ENCODE results near the gene IPCEF1.

Gene IPCEF1

GRCh38 chr6:154356690-154357089 lies at the start of gene IPCEF1:
Gene IPCEF1, minus strand, starts transcription at chr6:154356803. Its CDS starts 90,856 bp downstream, at chr6:154265947.
- no peak for DNase-seq (ENCODE audit: low read depth in 2 of 2)

GRCh38 chr6:154406301-154406700 lies 49.7 kb upstream of the IPCEF1 start:
- no peak for DNase-seq (ENCODE audit: low read depth in 2 of 2)

- no peak for DNase-seq (ENCODE audit: low read depth in 2 of 2)
Measured at GRCh38 chr6:154404791-154405400, 48.3 kb upstream of the IPCEF1 start.

- no peak for DNase-seq (ENCODE audit: low read depth in 2 of 2)
Measured at GRCh38 chr6:154403788-154404187, 47.2 kb upstream of the IPCEF1 start.

- no peak for DNase-seq (ENCODE audit: low read depth in 2 of 2)
Measured at GRCh38 chr6:154402081-154402780, 45.6 kb upstream of the IPCEF1 start.

GRCh38 chr6:154399097-154399496 lies 42.5 kb upstream of the IPCEF1 start:
- no peak for DNase-seq (ENCODE audit: low read depth in 2 of 2)

GRCh38 chr6:154397491-154398195 lies 41.0 kb upstream of the IPCEF1 start:
- no peak for DNase-seq (ENCODE audit: low read depth in 2 of 2)

GRCh38 chr6:154395878-154396277 lies 39.3 kb upstream of the IPCEF1 start:
- DNase-seq (ENCODE audit: low read depth in 2 of 2): no peak

GRCh38 chr6:154395316-154395715 lies 38.7 kb upstream of the IPCEF1 start:
- no peak for DNase-seq (ENCODE audit: low read depth in 2 of 2)

- no peak for DNase-seq (ENCODE audit: low read depth in 2 of 2)
Measured at GRCh38 chr6:154394571-154394970, 38.0 kb upstream of the IPCEF1 start.

- no peak for DNase-seq (ENCODE audit: low read depth in 2 of 2)
Measured at GRCh38 chr6:154390034-154390433, 33.4 kb upstream of the IPCEF1 start.

- no peak for DNase-seq (ENCODE audit: low read depth in 2 of 2)
Measured at GRCh38 chr6:154388803-154389202, 32.2 kb upstream of the IPCEF1 start.

- no peak for DNase-seq (ENCODE audit: low read depth in 2 of 2)
Measured at GRCh38 chr6:154386848-154387717, 30.5 kb upstream of the IPCEF1 start.

- DNase-seq (ENCODE audit: low read depth in 2 of 2): no peak
Measured at GRCh38 chr6:154384191-154384590, 27.6 kb upstream of the IPCEF1 start.

- DNase-seq (ENCODE audit: low read depth in 2 of 2): no peak
Measured at GRCh38 chr6:154383273-154383672, 26.7 kb upstream of the IPCEF1 start.

GRCh38 chr6:154382740-154383139 lies 26.1 kb upstream of the IPCEF1 start:
- no peak for DNase-seq (ENCODE audit: low read depth in 2 of 2)

GRCh38 chr6:154381548-154381947 lies 24.9 kb upstream of the IPCEF1 start:
- DNase-seq (ENCODE audit: low read depth in 2 of 2): no peak

GRCh38 chr6:154380741-154381140 lies 24.1 kb upstream of the IPCEF1 start:
- DNase-seq (ENCODE audit: low read depth in 2 of 2): no peak

GRCh38 chr6:154379585-154379984 lies 23.0 kb upstream of the IPCEF1 start:
- no peak for DNase-seq (ENCODE audit: low read depth in 2 of 2)

GRCh38 chr6:154378518-154378917 lies 21.9 kb upstream of the IPCEF1 start:
- DNase-seq (ENCODE audit: low read depth in 2 of 2): no peak

- no peak for DNase-seq (ENCODE audit: low read depth in 2 of 2)
Measured at GRCh38 chr6:154377726-154378125, 21.1 kb upstream of the IPCEF1 start.

- DNase-seq (ENCODE audit: low read depth in 2 of 2): no peak
Measured at GRCh38 chr6:154373971-154374370, 17.4 kb upstream of the IPCEF1 start.
